NCI-H2107 treated with DMSO at 0.1 percent for 48 hours (cell line): ENCODE measurements around the gene ELL2.
"Not testable (repeated sequence)": the region's sequence is repeated elsewhere in the genome, so short reads cannot be mapped to it uniquely, and the experiment has no call there.

Source experiments
- DNase-seq: peaks from one replicate; lab custom pipeline; 2025; ENCODE audit not compliant: unreplicated experiment; lab: John Stamatoyannopoulos, UW

The ELL2 gene

DNA sequence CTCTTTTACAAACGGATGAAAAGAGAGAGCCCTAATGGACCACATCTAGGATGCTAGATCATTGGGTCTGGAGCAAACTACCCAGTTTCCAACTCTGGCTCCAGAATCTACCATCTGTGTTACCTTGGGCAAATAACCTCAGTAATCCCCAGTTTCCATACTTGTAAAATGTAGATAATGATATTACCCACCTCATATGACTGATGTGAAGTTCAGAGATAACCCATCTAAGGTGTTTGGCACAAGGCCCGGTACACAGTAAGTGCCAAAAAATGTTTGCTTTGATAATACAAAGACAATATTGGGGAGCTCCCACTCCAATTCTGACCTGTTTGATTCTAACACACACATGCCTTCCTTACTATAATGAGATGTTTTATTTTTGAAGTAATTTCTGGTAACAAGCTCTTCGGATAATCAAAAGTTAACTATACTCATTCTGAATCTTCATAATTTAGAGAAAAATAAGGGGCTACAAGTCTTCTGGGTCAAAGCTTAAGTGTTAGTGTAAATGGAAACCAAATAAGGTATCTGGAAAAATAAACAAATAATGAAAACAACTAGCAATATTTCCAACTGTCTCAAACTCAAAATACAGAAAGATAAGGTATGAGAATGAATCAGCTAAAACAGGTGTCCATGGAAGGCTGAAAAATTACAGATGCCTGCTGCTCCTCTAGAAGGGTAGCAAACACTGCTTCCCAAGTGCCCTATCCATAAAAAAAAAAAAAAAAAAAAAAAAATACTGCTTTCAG, 30.4 kb downstream of the ELL2 start:
- DNase-seq = no peak

DNA sequence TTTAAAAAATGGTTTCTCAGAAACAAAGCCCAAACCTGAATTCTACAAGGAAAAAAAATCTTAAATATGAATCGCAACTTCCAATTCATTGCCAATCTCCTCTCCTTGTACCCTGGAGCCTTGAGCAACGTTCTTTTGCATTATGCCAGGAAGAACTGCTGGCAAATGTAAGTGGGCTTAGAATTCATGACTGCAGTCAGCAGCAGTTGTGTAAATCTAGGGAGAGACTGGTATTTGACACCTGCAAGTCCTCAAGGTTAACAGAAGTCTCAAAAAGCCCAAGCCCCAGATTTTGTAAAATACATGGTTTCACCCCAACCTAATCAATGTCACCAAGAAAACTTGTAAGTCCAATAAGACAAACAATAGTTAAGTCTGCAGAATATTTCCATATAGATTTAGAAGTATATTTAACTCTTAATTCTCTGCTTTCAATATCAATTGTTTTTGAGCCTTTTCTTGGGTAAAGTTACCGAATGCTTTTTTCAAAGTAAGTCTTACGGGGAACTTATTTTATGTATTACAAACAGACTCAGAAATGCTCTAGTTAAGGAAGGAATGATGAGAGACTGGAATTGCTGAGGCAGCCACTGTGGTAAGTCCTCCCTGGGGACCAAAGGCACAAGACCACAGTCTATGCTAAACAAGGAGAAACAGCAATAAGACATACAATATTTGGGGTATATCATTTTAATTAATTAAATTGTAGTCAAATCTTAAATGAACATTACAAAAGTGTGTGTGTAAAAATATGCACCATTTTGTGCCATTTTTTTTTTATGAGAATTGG, 31.3 kb downstream of the ELL2 start:
- DNase-seq = no peak

DNA sequence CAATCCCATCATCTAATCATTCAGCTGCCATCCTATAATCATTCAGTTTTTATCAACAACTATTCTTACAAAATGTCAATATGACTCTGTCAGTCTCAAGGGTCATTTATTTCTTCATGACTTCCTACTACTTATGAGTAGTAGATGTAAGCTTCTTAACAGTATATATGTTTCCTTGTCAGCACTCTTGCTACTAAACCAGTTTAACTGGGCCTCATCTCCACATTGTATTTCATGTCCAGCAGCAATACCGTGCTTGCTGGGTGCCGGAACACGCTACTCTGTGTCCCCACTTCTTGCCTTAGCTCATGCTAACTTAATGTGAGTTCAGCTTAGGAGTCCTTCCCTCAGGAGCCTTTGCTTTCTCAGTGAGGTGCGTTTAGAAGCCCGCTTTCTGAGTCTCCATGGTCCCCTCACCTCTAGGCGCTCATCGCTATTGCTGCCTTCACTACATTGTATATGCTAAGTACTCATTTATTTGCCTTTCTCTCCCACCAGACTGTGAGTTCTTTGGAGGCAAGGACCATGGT, 32.9 kb downstream of the ELL2 start:
- no peak for DNase-seq

DNA sequence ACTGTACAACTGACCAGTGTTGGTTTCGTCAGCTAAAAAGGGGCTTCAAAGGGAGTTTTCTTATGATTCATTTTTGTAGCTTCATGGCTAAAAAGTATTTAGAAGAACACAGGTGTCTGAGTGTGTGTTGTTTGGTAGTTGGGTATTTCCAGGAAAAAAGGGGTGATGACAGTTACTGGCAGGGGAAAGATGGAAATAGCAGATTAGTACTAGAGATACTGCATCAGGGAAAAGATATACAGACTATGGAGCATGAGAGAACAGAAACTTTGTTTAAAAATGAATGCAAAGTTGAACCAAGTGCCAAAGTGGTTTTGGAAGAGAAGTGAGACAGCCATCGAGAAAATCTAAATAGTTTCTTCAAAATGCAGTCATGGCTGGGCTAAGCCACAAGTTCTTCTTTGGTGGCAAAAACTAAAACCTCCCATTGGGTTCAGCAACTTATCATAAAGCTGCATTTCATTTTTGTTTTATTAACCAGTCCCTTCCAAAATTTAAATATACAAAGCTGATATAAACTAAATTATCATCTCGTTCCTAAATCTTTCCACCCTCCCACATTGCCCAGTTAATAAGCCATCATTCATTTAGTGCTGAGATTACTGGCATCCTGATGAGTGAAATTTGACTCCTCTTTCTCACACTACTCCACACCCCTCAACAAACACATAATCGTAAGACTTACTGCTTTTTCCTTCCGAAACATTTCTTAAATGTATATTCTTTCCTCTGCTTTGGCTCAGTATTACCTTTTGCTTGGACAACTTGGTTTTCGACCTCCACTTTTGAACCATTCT, 33.5 kb downstream of the ELL2 start:
- no peak for DNase-seq

DNA sequence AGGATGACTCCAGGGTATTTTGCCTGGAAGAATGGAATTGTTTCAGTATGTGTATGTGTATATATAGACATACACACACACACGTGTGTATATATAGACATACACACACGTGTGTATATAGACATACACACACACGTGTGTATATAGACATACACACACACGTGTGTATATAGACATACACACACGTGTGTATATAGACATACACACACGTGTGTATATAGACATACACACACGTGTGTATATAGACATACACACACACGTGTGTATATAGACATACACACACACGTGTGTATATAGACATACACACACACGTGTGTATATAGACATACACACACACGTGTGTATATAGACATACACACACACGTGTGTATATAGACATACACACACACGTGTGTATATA, 34.4 kb downstream of the ELL2 start:
- not testable (repeated sequence) for DNase-seq

DNA sequence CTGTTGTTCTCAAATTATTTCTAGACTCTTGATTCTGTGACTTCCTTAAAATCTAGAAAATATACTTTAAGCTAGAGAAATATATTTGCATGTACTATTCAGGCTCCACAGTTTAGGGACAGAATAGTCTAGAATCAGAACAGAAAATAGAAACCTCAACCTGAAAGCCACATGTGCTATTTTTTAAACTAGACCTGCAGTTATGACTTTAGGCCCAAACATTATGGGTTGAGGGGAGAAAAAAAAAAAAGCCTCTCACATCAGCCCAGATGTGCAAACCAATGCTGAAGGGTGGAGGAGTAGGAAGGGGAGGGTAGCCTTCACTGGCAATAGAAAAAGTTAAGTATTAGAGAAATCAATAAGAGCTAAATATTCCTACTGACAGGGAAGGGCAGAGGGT, 35.7 kb downstream of the ELL2 start:
- no peak for DNase-seq

DNA sequence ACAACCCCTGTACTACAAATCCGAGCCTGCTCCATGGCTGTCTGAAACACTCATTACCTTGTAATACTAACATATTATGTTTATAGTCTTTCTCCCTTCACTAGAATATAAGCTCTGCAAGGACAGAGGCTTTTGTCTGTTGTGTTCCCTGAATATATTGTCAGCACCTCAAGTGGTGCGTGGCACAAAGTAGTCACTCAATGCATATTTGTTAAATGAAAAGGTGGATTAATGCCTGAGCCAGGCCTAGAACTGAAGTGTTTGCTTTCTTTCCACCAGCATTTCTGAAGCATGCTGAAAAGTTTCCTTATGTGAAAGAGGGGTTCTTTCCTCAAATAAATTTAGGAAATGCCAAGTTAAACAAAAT, 36.3 kb downstream of the ELL2 start:
- DNase-seq = no peak

DNA sequence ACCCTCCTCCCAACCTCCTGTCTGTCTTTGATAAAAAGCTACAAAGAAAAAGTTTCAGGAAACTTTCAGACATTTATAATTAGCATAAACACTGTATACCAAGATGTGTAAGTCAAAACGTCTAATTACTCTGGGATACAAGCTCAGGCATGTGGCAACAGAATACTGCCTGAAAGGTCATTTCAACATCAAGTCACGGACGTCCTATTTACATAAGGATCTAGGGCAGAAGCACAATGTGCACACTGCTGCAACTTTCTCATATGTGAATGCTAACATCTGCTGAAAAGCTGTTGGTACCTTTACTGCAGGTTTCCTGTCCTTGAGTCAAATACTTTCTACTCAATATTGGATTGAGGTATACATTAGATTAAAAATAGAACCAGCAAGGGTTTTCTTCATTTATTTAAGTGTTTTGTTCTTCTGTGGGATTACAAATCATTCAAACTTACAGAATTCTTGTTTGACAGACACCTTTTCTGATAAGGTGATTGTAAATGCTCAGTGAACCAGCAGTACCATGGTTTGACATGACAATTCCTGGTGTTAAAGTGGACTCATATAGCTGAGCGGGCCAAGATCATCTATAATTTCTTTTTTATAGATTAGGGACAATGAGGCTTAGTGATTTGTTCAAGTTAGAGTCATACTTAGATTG, 36.8 kb downstream of the ELL2 start:
- no peak for DNase-seq

DNA sequence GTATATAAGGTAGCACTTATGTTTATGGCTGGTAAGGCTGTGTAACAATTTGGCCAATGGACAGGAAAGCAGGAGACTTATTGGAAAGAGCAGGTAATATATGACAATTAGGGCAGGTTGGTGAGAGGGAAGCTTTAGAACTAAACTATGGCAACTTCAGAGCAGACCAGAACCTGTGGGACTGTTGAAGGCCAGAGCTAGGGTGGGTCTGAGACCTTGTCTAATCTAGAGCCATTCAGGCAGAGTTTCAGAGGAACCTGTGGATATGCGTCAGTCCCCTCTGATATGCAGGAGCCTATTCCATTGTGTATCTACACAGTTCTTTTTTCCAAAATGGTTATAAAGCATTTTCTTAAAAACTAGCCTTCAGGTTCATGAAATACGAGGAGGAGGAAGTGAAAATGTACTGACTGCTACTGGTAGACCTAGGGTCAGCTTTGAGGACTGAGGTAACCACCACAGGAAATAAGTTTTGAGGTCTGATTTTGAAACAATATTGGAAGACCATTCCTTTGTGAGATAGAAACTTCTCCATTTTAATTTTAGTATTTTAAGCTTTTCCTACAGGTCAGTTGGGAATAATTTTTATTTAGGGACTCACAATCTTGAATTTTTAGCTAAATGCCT, 37.6 kb downstream of the ELL2 start:
- DNase-seq = no peak

DNA sequence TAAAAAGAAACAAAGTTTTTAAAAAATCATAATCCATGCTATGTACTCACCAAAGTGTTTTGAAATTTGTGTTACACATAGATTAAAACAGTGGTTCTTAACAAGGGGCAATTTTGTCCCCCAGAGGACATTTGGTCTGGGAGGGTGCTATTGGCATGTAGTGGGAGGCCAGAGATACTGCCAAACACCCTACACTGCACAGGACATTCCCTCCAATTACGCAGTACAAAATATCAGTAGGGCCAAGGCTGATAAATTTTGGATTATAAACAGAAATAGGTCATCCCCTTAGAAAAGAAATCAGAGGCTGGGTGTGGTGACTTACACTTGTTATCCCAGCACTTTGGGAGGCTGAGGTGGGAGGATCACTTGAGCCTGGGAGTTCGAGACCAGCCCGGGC, 38.9 kb downstream of the ELL2 start:
- no peak for DNase-seq

DNA sequence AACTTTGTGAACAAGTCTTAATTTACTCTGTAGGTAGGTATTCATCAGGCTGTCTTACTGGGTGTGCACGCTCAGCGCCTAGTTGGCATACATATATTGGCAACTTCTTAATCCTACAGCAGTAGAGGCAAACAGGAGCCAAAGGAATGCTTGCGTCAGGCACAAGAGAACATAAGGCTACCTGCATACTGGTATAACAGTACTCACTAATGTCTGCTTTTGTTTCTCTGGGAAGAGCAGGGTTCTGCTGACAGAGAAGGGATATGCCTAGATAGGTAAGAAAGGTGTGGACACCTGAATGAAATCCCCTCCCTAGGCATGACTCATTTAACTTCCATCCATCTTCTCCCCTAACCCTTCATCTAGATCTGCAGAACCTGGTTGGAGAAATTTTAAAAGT, 40.1 kb downstream of the ELL2 start:
- no peak for DNase-seq

DNA sequence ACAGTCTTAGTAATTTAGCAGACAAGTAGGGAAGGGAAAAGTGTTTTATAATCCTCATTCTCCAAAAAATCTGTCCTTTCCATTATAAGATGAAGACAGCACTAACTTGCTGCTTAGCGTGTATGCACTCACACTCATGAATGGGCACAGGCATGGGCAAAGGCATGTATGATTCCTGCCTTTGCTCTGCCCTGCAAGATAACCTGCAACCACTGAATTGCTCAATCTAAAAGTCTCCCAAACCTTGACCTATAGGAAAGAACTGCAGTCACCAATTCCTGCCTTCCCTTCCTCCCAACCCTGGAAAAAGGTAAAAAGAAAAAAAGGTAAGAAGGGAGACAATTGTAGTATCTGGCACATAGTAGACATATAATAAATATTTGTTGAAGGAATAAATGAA, 40.8 kb downstream of the ELL2 start:
- no peak for DNase-seq

DNA sequence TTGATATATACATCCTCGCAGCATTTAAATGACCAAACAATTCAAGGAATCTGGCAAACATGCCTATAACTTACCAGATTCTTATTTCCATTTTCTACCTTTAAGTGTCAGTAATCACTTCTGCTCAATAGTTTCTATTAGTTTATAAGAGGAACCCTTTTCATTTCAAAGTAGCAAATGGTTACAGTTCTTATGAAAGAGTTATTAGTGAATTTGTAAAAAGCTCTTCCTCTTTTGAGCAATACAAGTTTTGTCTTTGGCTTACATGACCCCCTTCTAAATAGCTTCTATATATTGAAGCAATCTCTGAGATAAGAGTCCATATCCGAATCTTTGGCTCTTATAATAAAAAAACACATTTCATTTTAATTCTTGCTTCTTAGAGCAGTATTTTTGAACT, 42.0 kb downstream of the ELL2 start:
- DNase-seq = no peak

DNA sequence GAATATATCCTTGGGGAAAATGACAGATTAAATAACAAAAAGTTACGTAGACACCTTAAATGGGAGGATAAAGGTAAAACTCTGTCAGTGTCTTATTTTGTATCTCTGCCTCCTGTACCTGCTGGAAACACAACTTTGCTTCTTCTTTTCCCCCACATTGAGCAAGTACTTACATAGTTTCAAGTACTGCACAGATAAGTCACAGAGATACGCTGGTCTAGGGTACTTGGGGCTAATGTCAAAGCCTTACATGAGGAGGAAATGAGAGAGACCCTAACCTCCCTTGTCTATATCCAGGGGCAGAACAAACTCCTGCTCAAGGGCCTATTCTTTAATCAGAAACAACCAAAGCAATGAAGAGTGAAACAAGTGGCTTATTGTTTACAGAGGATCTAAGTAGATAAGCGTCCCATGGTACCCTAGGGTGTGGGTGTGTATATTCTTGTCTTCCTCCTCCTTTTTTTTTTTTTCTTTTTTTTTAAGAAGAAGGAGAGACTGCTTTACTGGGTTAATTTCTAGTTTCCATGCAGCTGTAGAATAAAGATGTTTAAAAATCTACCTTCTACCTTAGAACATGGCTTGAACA, 43.1 kb downstream of the ELL2 start:
- no peak for DNase-seq

DNA sequence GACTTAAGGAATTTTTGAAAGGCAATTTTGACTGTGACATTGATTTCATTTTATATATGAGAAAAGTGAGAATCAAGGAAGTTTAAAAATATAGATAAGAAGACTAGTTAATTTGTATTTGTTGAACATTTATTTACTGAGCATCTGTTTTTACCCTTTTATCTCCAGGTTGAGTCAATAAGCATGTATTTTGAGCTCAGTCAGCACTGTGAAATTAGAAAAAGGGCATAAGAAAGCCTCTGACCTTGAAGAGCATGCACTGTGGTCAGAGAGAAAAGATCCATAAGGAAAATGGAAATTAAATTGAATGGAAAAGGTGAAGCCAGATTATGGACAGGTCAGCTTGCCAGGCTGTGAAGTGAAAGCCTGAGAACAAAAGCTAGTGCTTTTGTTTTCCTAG, 44.4 kb downstream of the ELL2 start:
- DNase-seq = no peak

DNA sequence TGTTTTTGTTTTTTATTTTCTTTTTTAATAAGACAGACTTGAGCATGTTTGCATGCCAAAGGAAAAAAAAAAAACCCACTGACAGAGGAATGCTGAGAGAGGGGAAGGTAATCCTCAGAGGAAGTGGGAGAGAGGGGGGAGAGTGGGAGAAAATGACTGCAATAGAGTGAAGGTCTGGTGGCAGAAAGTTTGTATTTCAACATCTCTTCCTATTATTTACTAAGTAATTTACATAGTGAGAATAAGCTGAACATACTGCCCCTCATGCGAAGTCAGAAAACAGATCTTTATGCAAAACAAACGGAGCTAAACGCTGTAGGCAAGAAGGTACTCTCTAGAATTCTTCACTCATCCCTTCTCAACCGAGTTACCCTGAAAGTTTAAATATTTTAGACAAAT, 45.0 kb downstream of the ELL2 start:
- no peak for DNase-seq

DNA sequence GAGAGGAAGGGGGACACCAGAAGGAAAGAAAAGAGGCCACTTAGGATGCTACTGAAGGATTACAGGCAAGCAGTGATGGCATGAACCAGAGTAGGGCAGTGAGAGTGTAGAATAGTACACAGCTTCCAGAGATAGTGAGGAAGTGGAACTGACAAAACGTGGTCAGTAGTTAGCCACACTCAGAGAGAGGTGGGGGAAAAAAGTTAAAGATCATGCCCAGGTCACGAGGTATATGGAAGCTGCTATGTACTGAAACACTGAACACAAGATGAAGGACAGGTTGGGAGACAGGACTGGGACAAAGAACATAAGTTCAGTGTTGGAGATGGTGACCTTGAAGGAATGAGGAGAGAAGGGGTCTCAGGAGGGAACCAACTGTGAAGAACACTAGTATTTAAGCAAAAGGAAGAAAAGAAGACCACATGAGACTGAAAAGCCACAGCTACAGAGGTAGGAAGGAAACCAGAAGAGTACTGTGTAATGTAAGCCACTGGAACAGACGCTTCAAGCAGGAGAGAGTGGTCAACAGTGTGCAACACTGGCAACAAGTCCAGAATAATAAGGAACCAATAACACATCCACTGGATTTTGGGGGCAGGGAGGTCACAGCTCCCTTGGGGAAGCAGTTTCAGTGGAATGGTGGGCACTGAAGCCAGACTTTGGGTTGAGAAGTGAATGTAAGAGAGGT, 45.5 kb downstream of the ELL2 start:
- DNase-seq = no peak

DNA sequence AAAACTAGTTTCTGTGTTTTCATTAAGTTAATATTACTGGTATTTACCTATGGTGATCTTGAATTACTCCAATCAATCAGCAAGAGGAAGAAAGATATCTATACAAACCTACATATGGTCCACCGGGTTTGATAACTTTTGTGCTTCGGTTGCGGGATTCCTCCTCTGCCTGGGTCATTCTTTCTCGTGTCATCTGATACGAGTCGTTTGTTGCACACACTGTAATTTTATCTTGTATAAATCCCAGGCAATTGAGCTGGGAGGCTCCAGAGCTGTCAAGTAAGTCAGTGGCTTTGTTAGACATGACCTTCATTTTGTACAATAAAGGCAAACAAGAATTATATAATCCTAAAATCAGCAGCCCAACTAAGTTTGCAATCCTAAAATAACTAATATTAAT, 48.0 kb downstream of the ELL2 start:
- DNase-seq = peak; percentile 37

DNA sequence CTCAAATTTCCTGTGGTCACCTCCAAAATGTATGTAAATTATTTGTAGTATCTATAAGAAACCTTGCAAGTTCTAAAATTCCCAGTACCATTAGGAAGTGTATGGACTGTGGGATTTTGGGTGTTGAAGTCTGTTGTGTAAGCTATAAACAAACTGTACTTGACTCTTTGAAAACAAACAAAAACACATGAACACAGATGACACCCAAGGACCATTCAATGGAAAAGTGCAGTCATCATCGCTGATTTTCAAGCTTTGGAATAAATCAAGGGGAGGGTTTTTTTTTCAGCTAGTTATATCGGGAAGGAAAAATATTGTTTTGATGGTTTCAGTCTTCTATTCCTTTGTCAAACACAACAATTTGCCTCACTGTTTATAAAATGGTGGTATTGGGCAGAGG, 49.6 kb downstream of the ELL2 start:
- DNase-seq = no peak

DNA sequence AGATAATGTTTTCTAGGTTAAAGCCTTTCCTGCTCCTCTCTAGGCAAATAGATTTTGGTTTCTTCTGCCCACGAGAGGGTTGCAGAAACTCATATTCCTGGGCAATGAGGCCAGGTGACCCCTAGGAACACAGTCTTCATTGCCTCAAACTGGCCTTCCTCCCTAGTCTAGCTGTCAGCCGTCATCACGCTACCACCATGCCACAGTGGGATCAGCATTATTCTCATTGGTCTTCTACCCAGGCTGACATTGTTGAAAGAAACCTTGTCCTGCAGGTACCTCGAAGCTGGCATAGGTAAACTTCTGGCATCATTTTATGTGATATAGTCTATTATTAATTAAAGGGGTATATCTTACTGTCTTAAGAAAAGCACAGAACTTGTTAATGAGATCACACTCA, 51.1 kb downstream of the ELL2 start:
- DNase-seq = no peak
